A549 (cell line): ENCODE results near the gene OPN1MW.

ENCODE experiments used
- CEBPB ChIP-seq, 2 experiments: fragments of >200 bp in 1 of 2; sonication (Bioruptor Twin) in 1 of 2; formaldehyde crosslinking in 1 of 2; IDR thresholded peaks; 2 replicates each; pipeline ENCODE4 v1.6.1; 2012 to 2016
- FOXS1 ChIP-seq: fragments of 250-450 bp; sonication (Bioruptor Pico); IDR thresholded peaks from 2 replicates; pipeline ENCODE4 v1.5.0; 2020; ENCODE audit warnings: mild to moderate bottlenecking, moderate library complexity
- GATA3 ChIP-seq: IDR thresholded peaks from 2 replicates; pipeline ENCODE4 v1.6.1; 2012; ENCODE audit warnings: borderline replicate concordance
- HEYL ChIP-seq: fragments of 250-450 bp; sonication (Bioruptor Pico); IDR thresholded peaks from 2 replicates; pipeline ENCODE4 v1.8.0; 2021; ENCODE audit warnings: mild to moderate bottlenecking, moderate library complexity
- JUNB ChIP-seq: fragments of >200 bp; sonication (Bioruptor Twin); formaldehyde crosslinking; IDR thresholded peaks from 2 replicates; pipeline ENCODE4 v1.6.1; 2016
- MAFK ChIP-seq: fragments of 450-650 bp; IDR thresholded peaks from 2 replicates; pipeline ENCODE4 v1.6.1; 2014; ENCODE audit not compliant: partially characterized antibody
- MAZ ChIP-seq: fragments of 150-350 bp; IDR thresholded peaks from 2 replicates; pipeline ENCODE4 v1.6.1; 2014; ENCODE audit warnings: antibody characterized with exemption, low read depth, low read length, borderline replicate concordance
- POLR2A ChIP-seq: IDR thresholded peaks from 2 replicates; pipeline ENCODE4 v1.6.1; 2012; ENCODE audit warnings: mild to moderate bottlenecking, low read length
- RNF2 ChIP-seq: fragments of 200-600 bp; sonication (generic); IDR thresholded peaks from 2 replicates; pipeline ENCODE4 v1.6.1; 2016; ENCODE audit warnings: low read depth, mild to moderate bottlenecking, antibody characterized with exemption, moderate library complexity, borderline replicate concordance
- SREBF2 ChIP-seq: fragments of 450-650 bp; IDR thresholded peaks from 2 replicates; pipeline ENCODE4 v1.6.1; 2014; ENCODE audit warnings: mild to moderate bottlenecking, moderate library complexity
- TP53 ChIP-seq: fragments of 250-450 bp; sonication (Bioruptor Pico); IDR thresholded peaks from 2 replicates; pipeline ENCODE4 v1.5.0; 2021; ENCODE audit warnings: mild to moderate bottlenecking, moderate library complexity
- TF ChIP-seq, protein P1 (sequence below): fragments of >200 bp; sonication (Bioruptor Twin); formaldehyde crosslinking; IDR thresholded peaks from 3 replicates; pipeline ENCODE4 v1.5.1; 2016

DNA sequence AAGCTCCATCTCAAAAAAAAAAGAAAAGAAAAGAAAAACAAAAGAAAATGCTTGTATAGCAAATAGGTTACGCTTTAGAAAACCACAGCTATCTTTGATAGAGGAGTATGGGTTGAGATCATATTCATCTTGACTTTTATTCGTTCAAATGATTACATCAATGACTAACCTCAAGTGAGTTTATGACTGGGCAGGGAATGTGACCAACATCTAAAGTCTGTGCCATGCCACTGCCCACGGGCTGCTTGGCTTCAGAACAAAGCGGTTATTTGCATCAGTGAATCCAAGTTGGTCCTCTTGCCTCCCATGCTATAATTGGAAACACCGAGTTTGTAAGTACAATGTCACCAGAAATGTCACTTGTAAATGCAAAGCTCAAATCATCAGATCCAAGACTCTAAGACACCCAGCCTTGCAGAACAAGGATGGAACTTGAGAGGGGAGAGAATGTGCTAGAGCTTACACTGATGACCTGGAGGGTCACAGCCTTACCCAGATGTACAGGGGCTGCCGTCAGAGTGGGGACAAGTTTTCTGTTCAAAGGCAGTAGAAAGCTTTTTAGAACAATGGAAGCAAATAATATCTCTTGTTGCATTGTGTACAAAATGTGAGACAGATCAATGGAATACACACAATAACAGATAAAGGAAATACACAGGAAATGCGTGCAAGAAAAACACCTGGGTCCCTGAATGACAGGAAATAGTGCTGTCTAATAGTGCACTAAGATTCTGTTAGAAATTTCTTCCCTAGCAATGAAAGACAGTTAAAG, 46.8 kb upstream of the OPN1MW start:
- TF ChIP-seq, protein P1, sequence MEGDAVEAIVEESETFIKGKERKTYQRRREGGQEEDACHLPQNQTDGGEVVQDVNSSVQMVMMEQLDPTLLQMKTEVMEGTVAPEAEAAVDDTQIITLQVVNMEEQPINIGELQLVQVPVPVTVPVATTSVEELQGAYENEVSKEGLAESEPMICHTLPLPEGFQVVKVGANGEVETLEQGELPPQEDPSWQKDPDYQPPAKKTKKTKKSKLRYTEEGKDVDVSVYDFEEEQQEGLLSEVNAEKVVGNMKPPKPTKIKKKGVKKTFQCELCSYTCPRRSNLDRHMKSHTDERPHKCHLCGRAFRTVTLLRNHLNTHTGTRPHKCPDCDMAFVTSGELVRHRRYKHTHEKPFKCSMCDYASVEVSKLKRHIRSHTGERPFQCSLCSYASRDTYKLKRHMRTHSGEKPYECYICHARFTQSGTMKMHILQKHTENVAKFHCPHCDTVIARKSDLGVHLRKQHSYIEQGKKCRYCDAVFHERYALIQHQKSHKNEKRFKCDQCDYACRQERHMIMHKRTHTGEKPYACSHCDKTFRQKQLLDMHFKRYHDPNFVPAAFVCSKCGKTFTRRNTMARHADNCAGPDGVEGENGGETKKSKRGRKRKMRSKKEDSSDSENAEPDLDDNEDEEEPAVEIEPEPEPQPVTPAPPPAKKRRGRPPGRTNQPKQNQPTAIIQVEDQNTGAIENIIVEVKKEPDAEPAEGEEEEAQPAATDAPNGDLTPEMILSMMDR, result no peak
- no peak for TF ChIP-seq MAZ
- no peak for TF ChIP-seq FOXS1 (CRISPR knock-in tag)
- TF ChIP-seq CEBPB (IDR thresholded peaks at IDR 0.05), result no peak
- no peak for TF ChIP-seq POLR2A
- no peak for TF ChIP-seq SREBF2
- TF ChIP-seq MAFK, result no peak
- no peak for TF ChIP-seq HEYL
- TF ChIP-seq JUNB, result no peak
- no peak for TF ChIP-seq RNF2
- TF ChIP-seq GATA3, result no peak
- no peak for TF ChIP-seq TP53 (CRISPR knock-in tag)
